ENCODE results near the gene GPR148.

Gene GPR148

GRCh38 chr2:130769343-130769907 lies 40.6 kb downstream of the GPR148 start:
- DNase-seq (ENCODE audit: low read depth in 2 of 2), result no peak

- no peak for DNase-seq (ENCODE audit: low read depth in 2 of 2)
Observed at GRCh38 chr2:130776550-130776949, 47.7 kb downstream of the GPR148 start.

- no peak for DNase-seq (ENCODE audit: low read depth in 2 of 2)
Observed at GRCh38 chr2:130778781-130779180, 49.9 kb downstream of the GPR148 start.

Measured in stimulated activated CD8-positive, alpha-beta memory T cell treated with anti-CD3 and anti-CD28 coated beads, Interleukin-7, amount 100 ng/mL, for 1 hour (primary cell).